ENCODE results near the gene FITM2.

FITM2 gene

DNA sequence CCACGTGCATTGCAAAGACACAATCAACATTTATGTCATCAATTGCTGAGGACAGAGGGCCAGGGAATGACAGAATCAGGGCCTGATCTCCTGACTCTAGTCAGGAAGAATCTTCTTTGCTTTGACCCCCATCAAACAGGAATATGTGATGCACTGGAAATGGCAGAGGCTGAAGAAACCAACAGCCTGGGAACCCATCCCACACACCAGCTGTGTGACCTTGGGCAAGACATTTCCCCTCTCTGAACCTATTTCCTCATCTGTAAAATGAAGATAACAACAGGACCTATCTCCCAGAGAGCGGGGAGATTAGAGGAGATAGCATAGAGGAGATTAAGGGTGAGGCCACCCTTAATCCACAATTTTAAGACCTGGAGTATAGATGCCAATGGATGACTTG is 46.0 kb upstream of the FITM2 start (continued):
- TF ChIP-seq ZNF112 (tag by site-specific recombination; IDR thresholded peaks at IDR 0.05) (no peak), ZNF48 (tag by site-specific recombination; IDR thresholded peaks at IDR 0.05) (no peak), ZNF341 (tag by site-specific recombination; IDR thresholded peaks at IDR 0.05; ENCODE audit: low read depth) (no peak)

DNA sequence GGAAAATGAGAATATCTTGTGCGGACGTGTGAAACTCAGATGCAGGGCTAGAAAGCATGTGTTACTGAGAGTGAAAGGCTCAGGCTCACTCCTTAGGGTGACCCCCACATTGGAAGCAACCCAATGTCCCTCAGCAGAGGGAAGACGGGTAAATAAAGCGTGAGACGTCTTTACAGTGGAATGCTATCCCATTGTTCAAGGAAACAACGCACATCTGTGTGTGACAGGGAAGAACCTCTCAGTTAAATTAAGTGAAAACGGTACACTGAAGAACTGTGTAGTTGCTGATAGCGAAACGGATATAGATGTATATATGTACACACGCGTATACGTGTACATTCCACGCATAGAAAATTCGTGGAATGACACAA is 45.3 kb upstream of the FITM2 start:
- CTCF ChIA-PET = no interaction called here
- no peak overlapping the region for H3K4me3 ChIP-seq (ENCODE audit: low read depth, low read length)
- no peaks in the 10 kb centered on the region for H3K9me3 ChIP-seq (ENCODE audit: control insufficient read depth, insufficient read depth, low read depth, low read length)
- H3K27ac ChIP-seq (ENCODE audit: extremely low read depth, low read depth, low read length) = no peak overlapping the region
- POLR2A ChIA-PET = no interaction called here
- H3K36me3 ChIP-seq (ENCODE audit: control insufficient read depth in 2 of 2, insufficient read depth in 1 of 2, low read length in 2 of 2) = no peaks in the 10 kb centered on the region
- H3K4me1 ChIP-seq (ENCODE audit: control insufficient read depth, insufficient read depth, low read length) = no peaks in the 10 kb centered on the region
- TF ChIP-seq ZNF837 (tag by site-specific recombination; IDR thresholded peaks at IDR 0.05) = no peak
- TF ChIP-seq ZNF10 (tag by site-specific recombination; IDR thresholded peaks at IDR 0.05) = no peak
- no peak for TF ChIP-seq ZNF48 (tag by site-specific recombination; IDR thresholded peaks at IDR 0.05)
- no peak for TF ChIP-seq ZNF350 (tag by site-specific recombination; IDR thresholded peaks at IDR 0.05)

DNA sequence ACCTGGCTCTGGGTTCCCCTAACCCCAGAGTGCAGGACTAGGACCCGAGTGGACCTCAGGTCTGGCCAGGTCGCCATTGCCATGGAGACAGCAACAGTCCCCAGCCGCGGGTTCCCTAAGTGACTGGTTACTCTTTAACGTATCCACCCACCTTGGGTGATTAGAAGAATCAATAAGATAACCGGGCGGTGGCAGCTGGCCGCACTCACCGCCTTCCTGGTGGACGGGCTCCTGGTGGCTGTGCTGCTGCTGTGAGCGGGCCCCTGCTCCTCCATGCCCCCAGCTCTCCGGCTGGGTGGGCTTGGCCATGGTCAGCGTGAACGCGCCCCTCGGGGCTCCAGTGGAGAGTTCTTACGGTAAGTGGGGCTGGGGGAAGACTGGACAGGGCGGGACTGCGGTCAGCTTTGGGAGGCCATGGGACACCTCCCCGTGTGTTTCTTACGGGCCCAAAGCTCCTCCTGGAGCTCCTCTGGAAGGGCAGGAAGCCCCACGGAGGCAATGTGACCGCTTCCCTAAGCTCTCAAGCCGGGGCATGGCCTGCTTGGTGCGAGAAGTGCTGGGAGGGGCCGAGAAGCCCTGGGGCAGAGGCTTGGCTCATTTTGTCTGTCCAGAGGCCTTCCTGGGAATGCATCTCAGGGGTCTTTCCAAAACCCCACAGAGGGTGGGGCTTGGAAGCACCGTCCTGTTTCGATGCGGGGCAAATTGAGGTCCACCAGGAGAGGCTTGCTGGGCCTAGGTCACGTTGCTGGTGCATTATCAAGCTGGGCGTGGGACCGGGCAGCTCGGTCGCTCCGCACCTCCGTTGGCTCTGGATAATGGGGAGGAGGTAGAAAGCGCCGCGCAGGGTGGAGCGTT is 44.7 kb upstream of the FITM2 start, which contains the start of gene HNF4A:
TSS of gene HNF4A (plus strand) at position 202 of the 855 bp plus-strand sequence. CDS start at position 308, 106 bp downstream.
- ChIA-PET POLR2A (no interaction called here), CTCF (no interaction called here)
- no peak for TF ChIP-seq SETDB1 (IDR thresholded peaks at IDR 0.05; ENCODE audit: insufficient read length, low read length)
- no peak for TF ChIP-seq ZNF529 (tag by site-specific recombination; IDR thresholded peaks at IDR 0.05; ENCODE audit: insufficient replicate concordance)
- TF ChIP-seq, protein P1, sequence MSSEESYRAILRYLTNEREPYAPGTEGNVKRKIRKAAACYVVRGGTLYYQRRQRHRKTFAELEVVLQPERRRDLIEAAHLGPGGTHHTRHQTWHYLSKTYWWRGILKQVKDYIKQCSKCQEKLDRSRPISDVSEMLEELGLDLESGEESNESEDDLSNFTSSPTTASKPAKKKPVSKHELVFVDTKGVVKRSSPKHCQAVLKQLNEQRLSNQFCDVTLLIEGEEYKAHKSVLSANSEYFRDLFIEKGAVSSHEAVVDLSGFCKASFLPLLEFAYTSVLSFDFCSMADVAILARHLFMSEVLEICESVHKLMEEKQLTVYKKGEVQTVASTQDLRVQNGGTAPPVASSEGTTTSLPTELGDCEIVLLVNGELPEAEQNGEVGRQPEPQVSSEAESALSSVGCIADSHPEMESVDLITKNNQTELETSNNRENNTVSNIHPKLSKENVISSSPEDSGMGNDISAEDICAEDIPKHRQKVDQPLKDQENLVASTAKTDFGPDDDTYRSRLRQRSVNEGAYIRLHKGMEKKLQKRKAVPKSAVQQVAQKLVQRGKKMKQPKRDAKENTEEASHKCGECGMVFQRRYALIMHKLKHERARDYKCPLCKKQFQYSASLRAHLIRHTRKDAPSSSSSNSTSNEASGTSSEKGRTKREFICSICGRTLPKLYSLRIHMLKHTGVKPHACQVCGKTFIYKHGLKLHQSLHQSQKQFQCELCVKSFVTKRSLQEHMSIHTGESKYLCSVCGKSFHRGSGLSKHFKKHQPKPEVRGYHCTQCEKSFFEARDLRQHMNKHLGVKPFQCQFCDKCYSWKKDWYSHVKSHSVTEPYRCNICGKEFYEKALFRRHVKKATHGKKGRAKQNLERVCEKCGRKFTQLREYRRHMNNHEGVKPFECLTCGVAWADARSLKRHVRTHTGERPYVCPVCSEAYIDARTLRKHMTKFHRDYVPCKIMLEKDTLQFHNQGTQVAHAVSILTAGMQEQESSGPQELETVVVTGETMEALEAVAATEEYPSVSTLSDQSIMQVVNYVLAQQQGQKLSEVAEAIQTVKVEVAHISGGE (tag by site-specific recombination; conservative IDR thresholded peaks at IDR 0.05; ENCODE audit: low read depth) = no peak
- TF ChIP-seq MEIS1 (CRISPR knock-in tag; IDR thresholded peaks at IDR 0.05; ENCODE audit: borderline replicate concordance) = no peak
- no peak for TF ChIP-seq ZNF394 (tag by site-specific recombination; IDR thresholded peaks at IDR 0.05; ENCODE audit: borderline replicate concordance)
- TF ChIP-seq ZNF335 (tag by site-specific recombination; conservative IDR thresholded peaks at IDR 0.05) = no peak
- no peak for TF ChIP-seq ZBTB20 (tag by site-specific recombination; IDR thresholded peaks at IDR 0.05)
- TF ChIP-seq ZNF174 (tag by site-specific recombination; IDR thresholded peaks at IDR 0.05) = no peak
- no peak for TF ChIP-seq KLF16 (tag by site-specific recombination; IDR thresholded peaks at IDR 0.05)
- TF ChIP-seq, protein P2, sequence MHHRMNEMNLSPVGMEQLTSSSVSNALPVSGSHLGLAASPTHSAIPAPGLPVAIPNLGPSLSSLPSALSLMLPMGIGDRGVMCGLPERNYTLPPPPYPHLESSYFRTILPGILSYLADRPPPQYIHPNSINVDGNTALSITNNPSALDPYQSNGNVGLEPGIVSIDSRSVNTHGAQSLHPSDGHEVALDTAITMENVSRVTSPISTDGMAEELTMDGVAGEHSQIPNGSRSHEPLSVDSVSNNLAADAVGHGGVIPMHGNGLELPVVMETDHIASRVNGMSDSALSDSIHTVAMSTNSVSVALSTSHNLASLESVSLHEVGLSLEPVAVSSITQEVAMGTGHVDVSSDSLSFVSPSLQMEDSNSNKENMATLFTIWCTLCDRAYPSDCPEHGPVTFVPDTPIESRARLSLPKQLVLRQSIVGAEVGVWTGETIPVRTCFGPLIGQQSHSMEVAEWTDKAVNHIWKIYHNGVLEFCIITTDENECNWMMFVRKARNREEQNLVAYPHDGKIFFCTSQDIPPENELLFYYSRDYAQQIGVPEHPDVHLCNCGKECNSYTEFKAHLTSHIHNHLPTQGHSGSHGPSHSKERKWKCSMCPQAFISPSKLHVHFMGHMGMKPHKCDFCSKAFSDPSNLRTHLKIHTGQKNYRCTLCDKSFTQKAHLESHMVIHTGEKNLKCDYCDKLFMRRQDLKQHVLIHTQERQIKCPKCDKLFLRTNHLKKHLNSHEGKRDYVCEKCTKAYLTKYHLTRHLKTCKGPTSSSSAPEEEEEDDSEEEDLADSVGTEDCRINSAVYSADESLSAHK (tag by site-specific recombination; IDR thresholded peaks at IDR 0.05) = no peak
- no peak for TF ChIP-seq ZNF768 (tag by site-specific recombination; IDR thresholded peaks at IDR 0.05)
- TF ChIP-seq SCRT1 (tag by site-specific recombination; IDR thresholded peaks at IDR 0.05; ENCODE audit: borderline replicate concordance) = no peak
- TF ChIP-seq ZNF48 (tag by site-specific recombination; IDR thresholded peaks at IDR 0.05) = no peak
- no peak for TF ChIP-seq KLF8 (tag by site-specific recombination; IDR thresholded peaks at IDR 0.05)
- TF ChIP-seq ZNF473 (tag by site-specific recombination; IDR thresholded peaks at IDR 0.05) = no peak
- H3K9me3 ChIP-seq (ENCODE audit: control insufficient read depth, insufficient read depth, low read depth, low read length) = no peaks in the 10 kb centered on the region
- H3K36me3 ChIP-seq (ENCODE audit: control insufficient read depth in 2 of 2, insufficient read depth in 1 of 2, low read length in 2 of 2) = no peaks in the 10 kb centered on the region
- H3K4me3 ChIP-seq (ENCODE audit: low read depth, low read length) = no peak within 1 kb of the TSS
- H3K4me1 ChIP-seq (ENCODE audit: control insufficient read depth, insufficient read depth, low read length) = no peaks in the 10 kb centered on the region
- no peak within 1 kb of the TSS for H3K27ac ChIP-seq (ENCODE audit: extremely low read depth, low read depth, low read length)
